Central memory CD8-positive, alpha-beta T cell (primary cell): ENCODE data around the gene MORN1.

Experiments
- ATAC-seq: fragments of 150-1000 bp; cut with Tn5 transposase; replicated peaks from 2 replicates; pipeline ENCODE4 v1.10.0; 2022; ENCODE audit warnings: mild to moderate bottlenecking, moderate FRiP score, moderate number of reproducible peaks; ENCODE audit not compliant: poor library complexity, severe bottlenecking; ENCODE audit errors: extremely low read depth
- DNase-seq, 2 donors: peaks; one replicate each; pipeline ENCODE4 v3.0.0; 2021; ENCODE audit warnings: low spot score in 2 of 2
- H3K27ac Mint-ChIP-seq: one replicate; pipeline ENCODE4 v1.8.0; 2022; ENCODE audit warnings: low read depth, mild to moderate bottlenecking, moderate library complexity, mixed read lengths
- H3K27me3 Mint-ChIP-seq: one replicate; pipeline ENCODE4 v1.8.0; 2022; ENCODE audit warnings: mixed read lengths
- H3K36me3 Mint-ChIP-seq: one replicate; pipeline ENCODE4 v1.8.0; 2022; ENCODE audit warnings: mild to moderate bottlenecking, moderate library complexity, mixed read lengths; ENCODE audit not compliant: insufficient read depth
- H3K4me1 Mint-ChIP-seq: one replicate; pipeline ENCODE4 v1.8.0; 2022; ENCODE audit warnings: mixed read lengths
- H3K4me3 Mint-ChIP-seq: one replicate; pipeline ENCODE4 v1.8.0; 2022; ENCODE audit warnings: mild to moderate bottlenecking, moderate library complexity, mixed read lengths
- H3K9me3 Mint-ChIP-seq: one replicate; pipeline ENCODE4 v1.8.0; 2022; ENCODE audit warnings: mixed read lengths

MORN1 gene

GRCh38 chr1:2378441-2378851, 12.9 kb downstream of the MORN1 start:
- Mint-ChIP-seq H3K4me1 (no peaks in the 10 kb centered on the region), H3K9me3 (no peaks in the 10 kb centered on the region), H3K27ac (no peak overlapping the region), H3K36me3 (no peaks in the 10 kb centered on the region), H3K4me3 (no peak overlapping the region), H3K27me3 (no peaks in the 10 kb centered on the region)
- ATAC-seq: no peak
- DNase-seq: no peak

- H3K4me1 Mint-ChIP-seq: no peaks in the 10 kb centered on the region
- ATAC-seq: no peak
Observed at GRCh38 chr1:2377751-2378440, 13.5 kb downstream of the MORN1 start.

GRCh38 chr1:2376931-2377672, 14.3 kb downstream of the MORN1 start:
- H3K27me3 Mint-ChIP-seq: no peaks in the 10 kb centered on the region
- H3K4me3 Mint-ChIP-seq: no peak overlapping the region
- H3K9me3 Mint-ChIP-seq: no peaks in the 10 kb centered on the region
- no peak overlapping the region for H3K27ac Mint-ChIP-seq
- H3K36me3 Mint-ChIP-seq: no peaks in the 10 kb centered on the region
- DNase-seq: no peak
- no peak for ATAC-seq
- H3K4me1 Mint-ChIP-seq: no peaks in the 10 kb centered on the region

More at GRCh38 chr1:2377751-2378440, 13.5 kb downstream of the MORN1 start:
- Mint-ChIP-seq H3K36me3 (no peaks in the 10 kb centered on the region), H3K4me3 (no peak overlapping the region), H3K27ac (no peak overlapping the region), H3K9me3 (no peaks in the 10 kb centered on the region), H3K27me3 (no peaks in the 10 kb centered on the region)
- no peak for DNase-seq

- no peak for ATAC-seq
- no peaks in the 10 kb centered on the region for H3K9me3 Mint-ChIP-seq
- H3K4me3 Mint-ChIP-seq: no peak overlapping the region
- no peak overlapping the region for H3K27ac Mint-ChIP-seq
- no peak for DNase-seq
- no peaks in the 10 kb centered on the region for H3K4me1 Mint-ChIP-seq
- no peaks in the 10 kb centered on the region for H3K36me3 Mint-ChIP-seq
- H3K27me3 Mint-ChIP-seq: no peaks in the 10 kb centered on the region
Observed at GRCh38 chr1:2376261-2376741, 15.1 kb downstream of the MORN1 start.

GRCh38 chr1:2375923-2376260, 15.5 kb downstream of the MORN1 start:
- H3K9me3 Mint-ChIP-seq: no peaks in the 10 kb centered on the region
- H3K36me3 Mint-ChIP-seq: no peaks in the 10 kb centered on the region
- H3K4me1 Mint-ChIP-seq: no peaks in the 10 kb centered on the region
- no peak overlapping the region for H3K4me3 Mint-ChIP-seq
- no peak for DNase-seq
- H3K27me3 Mint-ChIP-seq: no peaks in the 10 kb centered on the region
- ATAC-seq: no peak
- H3K27ac Mint-ChIP-seq: no peak overlapping the region

GRCh38 chr1:2375246-2375922, 16.0 kb downstream of the MORN1 start:
- H3K4me1 Mint-ChIP-seq: no peaks in the 10 kb centered on the region
- no peaks in the 10 kb centered on the region for H3K27me3 Mint-ChIP-seq
- H3K36me3 Mint-ChIP-seq: no peaks in the 10 kb centered on the region
- H3K9me3 Mint-ChIP-seq: no peaks in the 10 kb centered on the region
- ATAC-seq: no peak
- no peak overlapping the region for H3K27ac Mint-ChIP-seq
- no peak for DNase-seq
- H3K4me3 Mint-ChIP-seq: no peak overlapping the region

GRCh38 chr1:2374252-2375155, 16.9 kb downstream of the MORN1 start:
- H3K27ac Mint-ChIP-seq: no peak overlapping the region
- no peaks in the 10 kb centered on the region for H3K4me1 Mint-ChIP-seq
- no peaks in the 10 kb centered on the region for H3K27me3 Mint-ChIP-seq
- H3K4me3 Mint-ChIP-seq: no peak overlapping the region
- no peaks in the 10 kb centered on the region for H3K36me3 Mint-ChIP-seq
- DNase-seq (no peak), ATAC-seq (no peak)
- H3K9me3 Mint-ChIP-seq: no peaks in the 10 kb centered on the region

- Mint-ChIP-seq H3K27me3 (no peaks in the 10 kb centered on the region), H3K4me3 (no peak overlapping the region), H3K27ac (no peak overlapping the region), H3K9me3 (no peaks in the 10 kb centered on the region), H3K4me1 (no peaks in the 10 kb centered on the region), H3K36me3 (peaks cover 1% of the 10 kb centered on the region)
- no peak for DNase-seq
- ATAC-seq: no peak
Observed at GRCh38 chr1:2373551-2374251, 17.7 kb downstream of the MORN1 start.

GRCh38 chr1:2372551-2373490, 18.5 kb downstream of the MORN1 start:
- no peak overlapping the region for H3K27ac Mint-ChIP-seq
- no peaks in the 10 kb centered on the region for H3K4me1 Mint-ChIP-seq
- DNase-seq (no peak), ATAC-seq (no peak)
- no peaks in the 10 kb centered on the region for H3K9me3 Mint-ChIP-seq
- H3K36me3 Mint-ChIP-seq: peaks cover 1% of the 10 kb centered on the region
- no peaks in the 10 kb centered on the region for H3K27me3 Mint-ChIP-seq
- no peak overlapping the region for H3K4me3 Mint-ChIP-seq

- Mint-ChIP-seq H3K27me3 (no peaks in the 10 kb centered on the region), H3K27ac (no peak overlapping the region), H3K4me1 (no peaks in the 10 kb centered on the region), H3K4me3 (no peak overlapping the region), H3K9me3 (peaks cover 6% of the 10 kb centered on the region), H3K36me3 (peaks cover 1% of the 10 kb centered on the region)
- DNase-seq (no peak), ATAC-seq (no peak)
Observed at GRCh38 chr1:2368053-2368744, 23.2 kb downstream of the MORN1 start.
